Transverse colon (tissue), 4 donors: ENCODE measurements around the gene AKAP13.

Source experiments
- CTCF ChIP-seq, 5 experiments: fragments of 200-600 bp in 3 of 5; fragments of 450-650 bp in 2 of 5; sonication (generic) in 3 of 5; IDR thresholded peaks; 1 replicate in 2 of 5; 2 replicates in 3 of 5; pipeline ENCODE4 v1.5.1; 2016 to 2017; ENCODE audit warnings: antibody characterized with exemption in 5 of 5, inconsistent platforms in 3 of 5, mild to moderate bottlenecking in 2 of 5, moderate library complexity in 1 of 5
- EP300 ChIP-seq: sonication (generic); formaldehyde crosslinking; IDR thresholded peaks from one replicate; pipeline ENCODE4 v1.6.1; 2017; ENCODE audit warnings: antibody characterized with exemption, low read depth
- POLR2A ChIP-seq: fragments of 450-650 bp; IDR thresholded peaks from one replicate; pipeline ENCODE4 v1.6.1; 2016; ENCODE audit warnings: antibody characterized with exemption, mild to moderate bottlenecking, moderate library complexity
- POLR2AphosphoS5 ChIP-seq, 3 donors: sonication (generic); formaldehyde crosslinking; IDR thresholded peaks; one replicate each; pipeline ENCODE4 v1.6.1; 2016; ENCODE audit warnings: antibody characterized with exemption in 3 of 3

GRCh38 chr15:85591622-85592021 is 211.2 kb downstream of the AKAP13 start:
- TF ChIP-seq CTCF (IDR thresholded peaks at IDR 0.05): no peak
- TF ChIP-seq EP300: no peak
- no peak for TF ChIP-seq POLR2A
- TF ChIP-seq POLR2AphosphoS5 (IDR thresholded peaks at IDR 0.05): no peak
